ENCODE measurements around the gene PTP4A1.

GRCh38 chr6:63599243-63599642, 27.0 kb downstream of the PTP4A1 start:
- no peak for TF ChIP-seq CTCF (optimal IDR thresholded peaks at IDR 0.05 in 1 of 3, IDR thresholded peaks at IDR 0.05 in 1 of 3, conservative IDR thresholded peaks at IDR 0.05 in 1 of 3; ENCODE audit: extremely low read depth in 1 of 3, insufficient read depth in 2 of 3, low read length in 3 of 3)
- TF ChIP-seq EZH2 (IDR thresholded peaks at IDR 0.05; ENCODE audit: low read length), result no peak

All from keratinocyte (primary cell).